Measurements from ENCODE around the gene RNF225. TPM values are rescaled to one million over a fixed set of nuclear protein-coding genes. Genes with fewer than 3 reads are reported as not detected.
A peak's percentile ranks its signal among the peaks of the same experiment; 100 is the strongest.

The RNF225 gene
- total and polyA plus RNA-seq, 4 donors: not detected

DNA sequence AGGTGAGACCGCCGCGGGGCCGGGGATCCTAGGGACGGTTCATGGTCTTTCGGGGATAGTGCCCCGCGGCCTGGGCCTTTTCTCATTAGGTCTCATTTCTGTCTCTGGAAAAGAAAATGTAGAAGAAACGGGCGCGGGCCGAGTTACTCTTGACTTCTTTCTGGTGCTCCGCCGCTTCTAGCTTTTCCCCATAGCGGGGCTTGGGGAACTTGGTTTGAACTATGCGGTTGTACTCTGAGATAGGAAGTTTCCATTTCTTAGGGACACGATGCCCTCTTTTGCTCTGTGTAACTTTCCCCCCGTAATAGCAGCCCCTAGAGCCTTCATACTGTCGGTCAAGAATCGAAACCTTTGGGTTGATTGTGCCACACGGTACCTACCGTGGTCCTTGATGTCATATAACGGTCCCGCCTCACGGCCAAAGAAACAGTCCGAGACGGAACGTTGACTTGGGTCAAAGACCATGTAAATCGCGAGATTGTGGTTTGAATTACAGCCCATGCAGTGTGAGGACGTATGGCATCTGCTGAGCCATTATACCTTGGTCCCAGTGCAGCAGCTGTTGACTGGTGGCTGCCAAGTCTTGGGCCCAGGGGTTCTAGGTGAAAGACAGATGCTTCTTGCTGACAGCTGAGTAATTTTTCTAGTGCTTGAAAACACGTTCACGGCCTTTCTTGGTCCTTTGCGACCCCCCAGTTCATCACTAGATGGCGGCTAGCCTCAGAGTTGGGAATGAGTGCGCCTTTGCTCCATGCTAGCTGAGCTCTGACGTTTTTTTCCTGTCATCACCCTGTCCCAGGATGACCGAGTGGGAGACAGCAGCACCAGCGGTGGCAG lies 7.9 kb upstream of the RNF225 start:
- DNase-seq (ENCODE audit: low read depth in 4 of 6, low spot score in 6 of 6): no peak
- H3K9me3 ChIP-seq (ENCODE audit: control insufficient read depth, insufficient read depth, low read length): no peaks in the 10 kb centered on the region
- H3K4me1 ChIP-seq (ENCODE audit: control insufficient read depth, insufficient read depth, low read length): peaks cover 28% of the 10 kb centered on the region
- H3K36me3 ChIP-seq (ENCODE audit: control insufficient read depth, insufficient read depth, low read length): peaks cover 35% of the 10 kb centered on the region
- H3K27me3 ChIP-seq (ENCODE audit: control insufficient read depth, insufficient read depth, low read length): no peaks in the 10 kb centered on the region
- peak overlapping the region; percentile 99 for H3K27ac ChIP-seq (ENCODE audit: low read depth, low read length)
- peak overlapping the region; percentile 88 for H3K4me3 ChIP-seq (ENCODE audit: low read depth, low read length)
- 10% methylated on average over 34 of the region's 39 CpGs for WGBS (ENCODE audit: insufficient coverage)

DNA sequence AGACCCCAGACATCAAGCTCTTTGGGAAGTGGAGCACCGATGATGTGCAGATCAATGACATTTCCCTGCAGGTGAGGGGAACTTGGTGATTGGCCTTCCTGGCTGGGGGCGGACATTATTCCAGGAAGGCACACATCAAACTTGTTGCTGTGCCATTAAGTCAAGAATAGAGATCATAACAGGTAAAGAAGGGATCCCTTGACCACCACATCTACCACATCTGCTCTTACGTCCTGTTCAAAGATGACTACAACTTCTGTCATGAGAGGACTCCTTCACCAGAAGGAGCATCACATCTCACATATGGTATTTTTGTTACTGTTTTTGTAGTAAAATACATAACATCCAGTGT lies 7.3 kb upstream of the RNF225 start:
- Histone ChIP-seq H3K27ac (ENCODE audit: low read depth, low read length) (no peak overlapping the region), H3K27me3 (ENCODE audit: control insufficient read depth, insufficient read depth, low read length) (no peaks in the 10 kb centered on the region), H3K9me3 (ENCODE audit: control insufficient read depth, insufficient read depth, low read length) (no peaks in the 10 kb centered on the region), H3K4me1 (ENCODE audit: control insufficient read depth, insufficient read depth, low read length) (peaks cover 28% of the 10 kb centered on the region), H3K4me3 (ENCODE audit: low read depth, low read length) (peak overlapping the region; percentile 88), H3K36me3 (ENCODE audit: control insufficient read depth, insufficient read depth, low read length) (peaks cover 41% of the 10 kb centered on the region)
- DNase-seq (ENCODE audit: low read depth in 4 of 6, low spot score in 6 of 6): no peak
- 88% methylated on average over 1 of the region's 3 CpGs for WGBS (ENCODE audit: insufficient coverage)

DNA sequence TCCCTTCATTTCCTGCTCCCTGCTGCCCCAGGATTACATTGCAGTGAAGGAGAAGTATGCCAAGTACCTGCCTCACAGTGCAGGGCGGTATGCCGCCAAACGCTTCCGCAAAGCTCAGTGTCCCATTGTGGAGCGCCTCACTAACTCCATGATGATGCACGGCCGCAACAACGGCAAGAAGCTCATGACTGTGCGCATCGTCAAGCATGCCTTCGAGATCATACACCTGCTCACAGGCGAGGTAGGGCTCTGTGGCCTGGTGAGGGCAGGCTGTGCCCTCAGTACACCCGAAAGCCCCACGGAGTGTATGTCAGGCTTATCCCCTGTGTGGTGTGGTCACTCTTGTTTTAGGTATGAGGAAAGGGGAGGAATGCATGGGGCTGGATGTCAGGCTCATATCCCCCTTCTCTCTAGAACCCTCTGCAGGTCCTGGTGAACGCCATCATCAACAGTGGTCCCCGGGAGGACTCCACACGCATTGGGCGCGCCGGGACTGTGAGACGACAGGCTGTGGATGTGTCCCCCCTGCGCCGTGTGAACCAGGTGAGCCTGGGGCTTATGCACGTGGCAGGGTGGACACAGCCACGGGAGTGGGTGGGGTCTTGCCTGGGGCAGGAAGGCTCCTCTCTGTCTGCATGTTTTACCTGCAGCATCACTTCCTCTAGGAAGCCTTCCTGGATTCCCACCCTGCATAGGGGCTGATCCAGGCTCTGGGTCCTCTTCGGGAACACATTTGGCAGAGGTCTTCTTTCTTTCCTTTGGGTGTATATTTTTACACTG lies 2.3 kb upstream of the RNF225 start:
- Histone ChIP-seq H3K4me1 (ENCODE audit: control insufficient read depth, insufficient read depth, low read length) (peaks cover 12% of the 10 kb centered on the region), H3K36me3 (ENCODE audit: control insufficient read depth, insufficient read depth, low read length) (peaks cover 63% of the 10 kb centered on the region), H3K27ac (ENCODE audit: low read depth, low read length) (no peak overlapping the region), H3K9me3 (ENCODE audit: control insufficient read depth, insufficient read depth, low read length) (no peaks in the 10 kb centered on the region), H3K4me3 (ENCODE audit: low read depth, low read length) (no peak overlapping the region), H3K27me3 (ENCODE audit: control insufficient read depth, insufficient read depth, low read length) (peaks cover 10% of the 10 kb centered on the region)
- 95% methylated on average over 22 of the region's 26 CpGs for WGBS (ENCODE audit: insufficient coverage)
- no peak for DNase-seq (ENCODE audit: low read depth in 4 of 6, low spot score in 6 of 6)

DNA sequence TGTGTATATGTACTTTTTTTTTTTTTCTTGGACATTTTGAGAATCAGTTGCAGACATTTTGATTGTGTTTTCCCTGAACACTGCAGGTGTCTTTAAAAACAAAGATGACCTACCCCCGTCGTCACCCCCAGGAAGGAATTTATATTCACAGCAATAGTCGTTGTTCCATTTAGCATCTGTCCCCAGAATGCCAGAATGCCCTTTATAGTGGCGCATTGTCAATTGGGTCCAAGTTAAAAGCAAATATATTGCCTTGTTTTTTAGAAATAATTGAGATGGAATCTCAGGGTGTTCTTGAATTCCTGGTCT lies 1.8 kb upstream of the RNF225 start:
- Histone ChIP-seq H3K36me3 (ENCODE audit: control insufficient read depth, insufficient read depth, low read length) (peaks cover 62% of the 10 kb centered on the region), H3K27me3 (ENCODE audit: control insufficient read depth, insufficient read depth, low read length) (peaks cover 10% of the 10 kb centered on the region), H3K9me3 (ENCODE audit: control insufficient read depth, insufficient read depth, low read length) (no peaks in the 10 kb centered on the region), H3K27ac (ENCODE audit: low read depth, low read length) (no peak overlapping the region), H3K4me3 (ENCODE audit: low read depth, low read length) (no peak overlapping the region), H3K4me1 (ENCODE audit: control insufficient read depth, insufficient read depth, low read length) (peaks cover 11% of the 10 kb centered on the region)
- no CpG with 5 or more reads among the region's 4 CpGs for WGBS (ENCODE audit: insufficient coverage)
- DNase-seq (ENCODE audit: low read depth in 4 of 6, low spot score in 6 of 6): no peak

DNA sequence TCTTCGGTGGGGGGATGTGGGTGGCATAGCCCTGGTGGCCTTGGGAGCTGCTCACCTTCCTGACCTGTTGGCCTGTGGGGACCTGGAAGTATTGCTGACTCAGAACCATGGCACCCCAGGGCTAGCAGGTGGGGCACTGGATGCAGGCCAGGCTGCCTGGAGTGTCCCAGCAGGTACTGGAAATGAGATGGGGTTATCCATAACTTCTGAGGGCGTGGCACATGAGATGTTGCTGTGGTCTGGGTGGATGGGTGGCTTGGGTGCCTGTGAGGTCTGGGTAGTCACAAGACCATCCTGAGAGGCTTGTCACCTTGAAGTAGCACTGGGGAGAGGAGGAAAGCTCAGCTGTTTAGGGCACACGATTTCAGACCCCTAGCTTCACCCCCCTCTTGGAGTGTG lies 636 bp upstream of the RNF225 start:
- Histone ChIP-seq H3K4me1 (ENCODE audit: control insufficient read depth, insufficient read depth, low read length) (peaks cover 14% of the 10 kb centered on the region), H3K27me3 (ENCODE audit: control insufficient read depth, insufficient read depth, low read length) (peaks cover 10% of the 10 kb centered on the region), H3K36me3 (ENCODE audit: control insufficient read depth, insufficient read depth, low read length) (peaks cover 58% of the 10 kb centered on the region), H3K27ac (ENCODE audit: low read depth, low read length) (no peak overlapping the region), H3K9me3 (ENCODE audit: control insufficient read depth, insufficient read depth, low read length) (no peaks in the 10 kb centered on the region), H3K4me3 (ENCODE audit: low read depth, low read length) (no peak overlapping the region)
- no peak for DNase-seq (ENCODE audit: low read depth in 4 of 6, low spot score in 6 of 6)
- WGBS (ENCODE audit: insufficient coverage): 95% methylated on average over 2 of the region's 3 CpGs

DNA sequence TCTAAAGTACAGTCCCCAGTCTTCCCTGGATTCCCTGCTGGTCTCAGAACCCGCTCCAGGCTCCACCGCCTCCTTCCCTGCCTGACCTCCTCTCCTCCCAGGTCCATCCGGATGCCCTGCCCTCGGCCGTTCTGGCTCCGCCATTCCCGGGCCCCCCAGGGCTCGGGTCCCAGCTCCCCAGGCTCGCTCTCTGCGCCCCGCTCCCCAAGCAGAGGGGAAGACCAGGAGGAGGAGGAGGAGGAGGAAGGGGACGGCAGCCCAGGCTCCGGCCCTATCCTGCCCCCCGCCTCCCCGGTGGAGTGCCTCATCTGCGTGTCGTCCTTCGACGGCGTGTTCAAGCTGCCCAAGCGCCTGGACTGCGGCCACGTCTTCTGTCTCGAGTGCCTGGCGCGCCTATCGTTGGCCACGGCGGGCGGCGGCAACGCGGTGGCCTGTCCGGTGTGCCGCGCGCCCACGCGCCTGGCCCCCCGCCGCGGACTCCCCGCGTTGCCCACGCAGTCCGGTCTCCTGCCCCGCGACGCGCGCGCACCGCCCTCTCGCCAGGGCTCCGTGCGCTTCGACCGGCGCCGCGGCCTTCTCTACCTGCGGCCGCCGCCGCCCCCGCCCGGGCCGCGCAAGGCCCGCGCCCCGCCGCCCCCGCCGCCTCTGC lies 647 bp downstream of the RNF225 start:
- H3K4me3 ChIP-seq (ENCODE audit: low read depth, low read length): peak overlapping the region; percentile 9
- H3K4me1 ChIP-seq (ENCODE audit: control insufficient read depth, insufficient read depth, low read length): peaks cover 26% of the 10 kb centered on the region
- H3K36me3 ChIP-seq (ENCODE audit: control insufficient read depth, insufficient read depth, low read length): peaks cover 52% of the 10 kb centered on the region
- H3K27me3 ChIP-seq (ENCODE audit: control insufficient read depth, insufficient read depth, low read length): peaks cover 10% of the 10 kb centered on the region
- no peaks in the 10 kb centered on the region for H3K9me3 ChIP-seq (ENCODE audit: control insufficient read depth, insufficient read depth, low read length)
- DNase-seq (ENCODE audit: low read depth in 4 of 6, low spot score in 6 of 6): no peak
- no peak overlapping the region for H3K27ac ChIP-seq (ENCODE audit: low read depth, low read length)
- WGBS (ENCODE audit: insufficient coverage): 4% methylated on average over 69 of the region's 75 CpGs

DNA sequence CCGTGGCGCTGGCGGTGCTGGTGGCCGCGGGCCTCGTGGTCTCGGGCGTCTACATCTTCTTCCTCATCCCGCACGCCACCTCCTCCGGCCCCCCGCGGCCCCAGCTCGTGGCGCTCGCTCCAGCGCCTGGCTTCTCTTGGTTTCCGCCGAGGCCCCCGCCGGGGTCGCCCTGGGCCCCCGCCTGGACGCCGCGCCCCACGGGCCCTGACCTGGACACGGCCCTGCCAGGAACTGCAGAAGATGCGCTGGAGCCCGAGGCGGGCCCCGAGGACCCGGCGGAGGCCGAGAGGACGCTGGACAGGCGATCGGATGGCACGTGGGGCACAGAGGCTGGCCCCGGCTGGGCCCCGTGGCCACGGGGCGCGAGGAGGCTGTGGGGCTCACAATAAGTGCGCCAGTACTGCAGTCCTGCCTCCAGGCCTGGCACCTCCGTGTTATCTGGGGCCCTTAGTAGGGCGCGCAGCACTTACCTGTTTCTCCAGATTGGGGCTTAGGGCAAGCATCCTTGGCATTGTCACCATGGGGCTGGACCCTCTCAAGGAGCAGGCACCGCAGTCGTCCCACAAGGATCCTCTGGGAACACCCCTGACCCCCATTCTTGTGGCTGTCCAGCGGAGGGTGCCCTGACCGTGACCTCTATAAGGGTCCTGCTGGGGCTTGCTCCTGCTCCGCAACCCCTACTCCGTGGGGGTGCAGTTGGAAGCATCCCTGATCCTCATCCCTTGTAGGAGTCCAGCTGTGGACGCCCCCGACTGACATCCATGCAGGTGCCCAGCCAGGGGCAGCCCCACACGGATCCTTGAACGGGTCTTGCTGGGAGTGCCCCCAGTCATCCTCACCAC lies 1.5 kb downstream of the RNF225 start:
- Histone ChIP-seq H3K36me3 (ENCODE audit: control insufficient read depth, insufficient read depth, low read length) (peaks cover 44% of the 10 kb centered on the region), H3K4me3 (ENCODE audit: low read depth, low read length) (no peak overlapping the region), H3K4me1 (ENCODE audit: control insufficient read depth, insufficient read depth, low read length) (peaks cover 29% of the 10 kb centered on the region), H3K27me3 (ENCODE audit: control insufficient read depth, insufficient read depth, low read length) (peaks cover 10% of the 10 kb centered on the region), H3K27ac (ENCODE audit: low read depth, low read length) (no peak overlapping the region), H3K9me3 (ENCODE audit: control insufficient read depth, insufficient read depth, low read length) (no peaks in the 10 kb centered on the region)
- no peak for DNase-seq (ENCODE audit: low read depth in 4 of 6, low spot score in 6 of 6)
- WGBS (ENCODE audit: insufficient coverage): 30% methylated on average over 58 of the region's 58 CpGs

DNA sequence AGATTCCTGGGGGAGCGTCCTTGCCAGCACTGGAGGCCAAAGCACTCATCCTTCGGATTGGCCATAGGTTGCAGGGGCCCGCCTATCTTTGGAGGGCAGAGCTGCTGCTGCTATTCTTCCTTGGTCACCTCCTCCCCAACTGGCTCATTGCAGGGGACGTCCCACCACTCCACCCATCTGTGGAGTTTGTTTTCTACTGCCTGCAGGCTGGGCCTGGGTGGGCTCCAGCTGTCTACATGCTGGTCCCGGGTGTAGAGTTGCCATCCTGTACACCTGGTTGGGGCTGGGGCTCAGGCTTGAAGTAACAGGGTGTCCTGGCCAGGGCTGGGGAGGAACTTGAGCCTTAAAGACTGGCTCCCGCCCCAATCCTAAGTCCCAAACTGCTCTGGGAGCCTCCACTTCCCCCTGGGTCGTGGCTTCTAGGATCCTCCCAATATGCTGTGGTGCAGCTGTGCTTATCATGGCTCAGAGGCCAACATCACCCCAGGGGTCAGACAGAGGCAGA lies 2.1 kb downstream of the RNF225 start:
- 50% methylated on average over 6 of the region's 7 CpGs for WGBS (ENCODE audit: insufficient coverage)
- peaks cover 35% of the 10 kb centered on the region for H3K4me1 ChIP-seq (ENCODE audit: control insufficient read depth, insufficient read depth, low read length)
- H3K27ac ChIP-seq (ENCODE audit: low read depth, low read length): no peak overlapping the region
- H3K27me3 ChIP-seq (ENCODE audit: control insufficient read depth, insufficient read depth, low read length): peaks cover 10% of the 10 kb centered on the region
- no peaks in the 10 kb centered on the region for H3K9me3 ChIP-seq (ENCODE audit: control insufficient read depth, insufficient read depth, low read length)
- H3K4me3 ChIP-seq (ENCODE audit: low read depth, low read length): no peak overlapping the region
- DNase-seq (ENCODE audit: low read depth in 4 of 6, low spot score in 6 of 6): no peak
- H3K36me3 ChIP-seq (ENCODE audit: control insufficient read depth, insufficient read depth, low read length): peaks cover 37% of the 10 kb centered on the region

DNA sequence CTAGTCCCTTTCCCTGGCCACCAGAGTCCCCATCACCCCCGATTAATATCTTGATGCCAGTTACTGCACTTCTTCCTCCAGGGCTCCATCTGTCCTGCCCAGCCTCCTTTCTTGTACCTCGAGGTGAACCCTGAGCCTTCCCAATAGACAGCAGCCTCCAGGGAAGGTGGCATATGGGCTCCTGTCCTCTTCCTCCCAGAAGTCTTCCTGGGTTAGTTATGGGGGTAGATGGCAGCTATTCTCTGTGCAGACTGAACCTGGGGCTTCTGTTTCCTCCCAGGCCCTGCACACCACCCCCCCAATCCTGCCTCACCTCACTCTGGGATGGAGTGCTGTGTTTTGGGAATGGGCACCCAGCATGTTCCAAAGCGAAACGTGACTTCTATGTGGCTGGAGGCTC lies 2.6 kb downstream of the RNF225 start:
- Histone ChIP-seq H3K27me3 (ENCODE audit: control insufficient read depth, insufficient read depth, low read length) (peaks cover 10% of the 10 kb centered on the region), H3K4me3 (ENCODE audit: low read depth, low read length) (no peak overlapping the region), H3K4me1 (ENCODE audit: control insufficient read depth, insufficient read depth, low read length) (peaks cover 35% of the 10 kb centered on the region), H3K36me3 (ENCODE audit: control insufficient read depth, insufficient read depth, low read length) (peaks cover 32% of the 10 kb centered on the region), H3K9me3 (ENCODE audit: control insufficient read depth, insufficient read depth, low read length) (no peaks in the 10 kb centered on the region), H3K27ac (ENCODE audit: low read depth, low read length) (no peak overlapping the region)
- no peak for DNase-seq (ENCODE audit: low read depth in 4 of 6, low spot score in 6 of 6)
- 96% methylated on average over 3 of the region's 4 CpGs for WGBS (ENCODE audit: insufficient coverage)
